Hepatocyte (in vitro differentiated cells): ENCODE measurements around the gene PRSS21.

Experiments used
- EZH2 ChIP-seq: fragments of 200-600 bp; sonication (generic); IDR thresholded peaks from 2 replicates; pipeline ENCODE4 v1.6.1; 2016; ENCODE audit warnings: antibody characterized with exemption, mild to moderate bottlenecking, borderline replicate concordance
- EZH2phosphoT487 ChIP-seq: fragments of 200-600 bp; sonication (generic); IDR thresholded peaks from one replicate; pipeline ENCODE4 v1.6.1; 2018; ENCODE audit warnings: antibody characterized with exemption, mild to moderate bottlenecking, low read depth, moderate library complexity; ENCODE audit not compliant: unreplicated experiment, severe bottlenecking
- TF ChIP-seq, protein P1 (sequence below): fragments of 200-600 bp; sonication (generic); IDR thresholded peaks from 2 replicates; pipeline ENCODE4 v1.5.1; 2016; ENCODE audit warnings: antibody characterized with exemption, mild to moderate bottlenecking; ENCODE audit not compliant: poor library complexity

DNA sequence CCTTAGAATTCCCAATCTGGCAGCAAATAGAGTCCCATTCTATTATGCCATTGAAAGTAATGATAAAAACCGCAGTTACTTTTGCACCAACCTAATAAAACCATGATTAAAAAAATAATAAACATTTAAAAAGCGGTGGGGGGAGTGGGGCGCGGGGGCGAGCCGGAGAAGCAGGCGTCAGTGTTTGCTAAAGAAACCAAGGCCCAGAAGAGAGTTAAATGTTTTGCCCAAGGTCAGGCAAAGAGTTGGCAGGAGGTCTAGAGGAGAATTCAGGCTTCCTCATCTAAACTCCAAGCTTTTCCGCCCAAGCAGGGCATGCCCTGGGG is 50.6 kb downstream of the PRSS21 start:
- TF ChIP-seq, protein P1, sequence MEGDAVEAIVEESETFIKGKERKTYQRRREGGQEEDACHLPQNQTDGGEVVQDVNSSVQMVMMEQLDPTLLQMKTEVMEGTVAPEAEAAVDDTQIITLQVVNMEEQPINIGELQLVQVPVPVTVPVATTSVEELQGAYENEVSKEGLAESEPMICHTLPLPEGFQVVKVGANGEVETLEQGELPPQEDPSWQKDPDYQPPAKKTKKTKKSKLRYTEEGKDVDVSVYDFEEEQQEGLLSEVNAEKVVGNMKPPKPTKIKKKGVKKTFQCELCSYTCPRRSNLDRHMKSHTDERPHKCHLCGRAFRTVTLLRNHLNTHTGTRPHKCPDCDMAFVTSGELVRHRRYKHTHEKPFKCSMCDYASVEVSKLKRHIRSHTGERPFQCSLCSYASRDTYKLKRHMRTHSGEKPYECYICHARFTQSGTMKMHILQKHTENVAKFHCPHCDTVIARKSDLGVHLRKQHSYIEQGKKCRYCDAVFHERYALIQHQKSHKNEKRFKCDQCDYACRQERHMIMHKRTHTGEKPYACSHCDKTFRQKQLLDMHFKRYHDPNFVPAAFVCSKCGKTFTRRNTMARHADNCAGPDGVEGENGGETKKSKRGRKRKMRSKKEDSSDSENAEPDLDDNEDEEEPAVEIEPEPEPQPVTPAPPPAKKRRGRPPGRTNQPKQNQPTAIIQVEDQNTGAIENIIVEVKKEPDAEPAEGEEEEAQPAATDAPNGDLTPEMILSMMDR, result no peak
- TF ChIP-seq EZH2 (no peak), EZH2phosphoT487 (no peak)
